ENCODE data around the gene RBM33.

Gene RBM33

DNA sequence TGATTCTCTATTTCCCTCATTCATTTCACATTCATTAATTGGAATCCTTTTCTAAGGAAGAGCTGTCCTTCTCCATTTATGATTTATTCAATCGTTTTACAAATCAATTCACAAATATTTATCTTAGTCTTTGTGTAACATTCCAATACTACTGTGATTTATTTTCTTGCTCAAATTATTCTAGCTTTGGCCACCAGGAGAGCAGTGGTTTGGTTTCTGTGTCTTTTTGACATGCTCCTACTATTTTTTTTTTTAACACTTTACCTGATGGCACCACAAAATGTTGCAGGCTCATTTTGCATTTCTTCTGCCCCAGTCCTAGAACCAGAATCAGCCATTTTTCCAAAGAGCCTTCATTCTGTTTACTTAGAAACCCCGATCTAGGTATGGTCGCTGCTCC, 13.3 kb upstream of the RBM33 start:
- H3K36me3 ChIP-seq (ENCODE audit: insufficient read depth, low read length) = no peaks in the 10 kb centered on the region
- H3K27ac ChIP-seq (ENCODE audit: low read depth, low read length) = no peak overlapping the region
- H3K9ac ChIP-seq (ENCODE audit: low read length) = no peak overlapping the region
- H3K4me3 ChIP-seq (ENCODE audit: low read depth in 1 of 2, low read length in 2 of 2) = no peak overlapping the region
- peaks cover 4% of the 10 kb centered on the region for H3K9me3 ChIP-seq (ENCODE audit: low read length)
- H3K27me3 ChIP-seq (ENCODE audit: control insufficient read depth in 1 of 2, insufficient read depth in 2 of 2, low read length in 2 of 2) = no peaks in the 10 kb centered on the region
- H3K4me1 ChIP-seq (ENCODE audit: insufficient read depth, low read length) = no peaks in the 10 kb centered on the region

DNA sequence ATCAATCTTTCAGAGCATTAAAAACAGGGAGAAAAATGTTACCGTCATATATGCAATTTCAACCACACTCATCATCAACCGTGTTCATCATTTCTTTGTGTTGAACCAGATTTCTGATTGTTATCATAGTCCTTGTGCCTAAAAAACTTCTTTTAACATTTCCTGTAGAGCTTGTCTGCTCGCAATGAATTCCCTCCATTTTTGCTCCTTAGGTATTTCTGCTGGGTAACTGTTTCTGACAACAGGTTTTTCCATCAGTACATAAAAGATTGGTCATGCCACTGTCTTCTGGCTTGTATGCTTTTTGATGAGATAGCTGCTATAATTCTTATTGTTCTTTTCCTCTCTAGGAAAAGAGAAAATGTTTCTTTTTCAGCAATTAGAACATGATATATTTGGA, 8.6 kb upstream of the RBM33 start:
- Histone ChIP-seq H3K9me3 (ENCODE audit: low read length) (no peaks in the 10 kb centered on the region), H3K9ac (ENCODE audit: low read length) (no peak overlapping the region), H3K4me1 (ENCODE audit: insufficient read depth, low read length) (no peaks in the 10 kb centered on the region), H3K36me3 (ENCODE audit: insufficient read depth, low read length) (no peaks in the 10 kb centered on the region), H3K27me3 (ENCODE audit: control insufficient read depth in 1 of 2, insufficient read depth in 2 of 2, low read length in 2 of 2) (no peaks in the 10 kb centered on the region), H3K27ac (ENCODE audit: low read depth, low read length) (no peak overlapping the region), H3K4me3 (ENCODE audit: low read depth in 1 of 2, low read length in 2 of 2) (no peak overlapping the region)

DNA sequence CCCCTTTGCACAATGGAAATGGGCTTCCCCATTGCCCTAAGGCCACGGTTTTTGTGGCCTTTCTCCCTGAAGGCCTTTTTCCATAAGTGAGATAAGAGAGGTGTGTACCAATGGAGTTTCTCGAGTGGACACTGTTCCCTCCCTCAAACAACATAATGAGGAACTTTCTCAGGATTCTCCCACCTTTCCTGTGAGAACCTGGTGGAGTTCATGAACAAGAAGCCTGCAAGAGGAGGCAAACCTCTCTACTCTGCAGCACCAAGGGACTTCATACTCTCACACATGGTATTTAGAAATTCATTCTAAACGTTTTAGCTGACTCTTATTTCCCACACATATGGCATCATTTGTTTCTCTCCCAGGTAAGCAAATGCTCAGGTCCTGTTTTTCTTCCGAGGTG, 7.3 kb upstream of the RBM33 start:
- Histone ChIP-seq H3K9me3 (ENCODE audit: low read length) (no peaks in the 10 kb centered on the region), H3K36me3 (ENCODE audit: insufficient read depth, low read length) (no peaks in the 10 kb centered on the region), H3K4me1 (ENCODE audit: insufficient read depth, low read length) (no peaks in the 10 kb centered on the region), H3K4me3 (ENCODE audit: low read depth in 1 of 2, low read length in 2 of 2) (no peak overlapping the region), H3K9ac (ENCODE audit: low read length) (no peak overlapping the region), H3K27me3 (ENCODE audit: control insufficient read depth in 1 of 2, insufficient read depth in 2 of 2, low read length in 2 of 2) (no peaks in the 10 kb centered on the region), H3K27ac (ENCODE audit: low read depth, low read length) (no peak overlapping the region)

DNA sequence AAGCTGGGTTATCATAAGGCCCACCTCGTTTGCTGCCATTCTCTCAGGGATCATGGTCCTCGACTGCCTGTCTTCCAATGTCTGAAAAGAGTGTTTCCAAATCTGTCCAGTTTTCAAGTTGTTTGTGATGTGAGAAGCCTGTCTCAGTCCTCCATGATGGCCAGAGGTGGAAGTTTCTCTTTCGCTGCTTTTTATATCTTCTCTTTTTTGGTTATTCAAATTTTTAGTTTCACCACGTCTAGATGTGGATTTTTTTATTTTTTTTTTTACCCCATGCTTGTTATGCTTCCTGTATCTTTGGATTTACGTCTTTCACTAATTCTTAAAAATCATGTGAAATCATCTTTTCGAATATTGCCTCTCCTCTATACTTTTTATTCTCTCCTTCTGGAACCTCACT, 6.1 kb upstream of the RBM33 start:
- Histone ChIP-seq H3K4me3 (ENCODE audit: low read depth in 1 of 2, low read length in 2 of 2) (no peak overlapping the region), H3K4me1 (ENCODE audit: insufficient read depth, low read length) (peaks cover 2% of the 10 kb centered on the region), H3K27ac (ENCODE audit: low read depth, low read length) (no peak overlapping the region), H3K27me3 (ENCODE audit: control insufficient read depth in 1 of 2, insufficient read depth in 2 of 2, low read length in 2 of 2) (no peaks in the 10 kb centered on the region), H3K9ac (ENCODE audit: low read length) (no peak overlapping the region), H3K36me3 (ENCODE audit: insufficient read depth, low read length) (no peaks in the 10 kb centered on the region), H3K9me3 (ENCODE audit: low read length) (no peaks in the 10 kb centered on the region)

DNA sequence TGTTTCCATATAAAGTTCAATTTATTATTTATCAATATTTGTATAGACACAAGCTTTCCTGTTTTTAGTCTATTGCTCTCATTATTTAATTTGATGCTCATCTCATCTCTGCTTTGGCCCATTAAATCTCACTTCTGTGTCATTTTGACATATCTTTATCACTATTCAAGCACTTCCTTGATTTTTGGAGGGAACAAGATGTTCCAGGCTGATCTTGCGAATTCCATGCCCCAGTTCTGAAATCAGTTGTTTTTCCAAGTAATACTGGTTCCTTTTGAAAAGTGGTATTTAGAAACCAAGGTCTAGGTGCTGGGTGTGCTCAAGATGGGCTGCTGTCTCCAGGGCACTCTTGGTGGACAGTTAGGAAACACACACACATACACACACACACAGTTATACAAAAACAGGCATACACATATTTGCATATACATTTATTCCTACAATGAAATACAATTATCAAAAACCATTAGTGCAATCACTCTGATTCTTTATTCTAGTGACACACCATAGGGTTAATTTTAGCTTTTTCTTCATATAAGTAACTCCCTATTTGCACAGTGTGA, 4.4 kb upstream of the RBM33 start:
- peaks cover 4% of the 10 kb centered on the region for H3K4me1 ChIP-seq (ENCODE audit: insufficient read depth, low read length)
- no peaks in the 10 kb centered on the region for H3K9me3 ChIP-seq (ENCODE audit: low read length)
- H3K36me3 ChIP-seq (ENCODE audit: insufficient read depth, low read length) = no peaks in the 10 kb centered on the region
- H3K27me3 ChIP-seq (ENCODE audit: control insufficient read depth in 1 of 2, insufficient read depth in 2 of 2, low read length in 2 of 2) = no peaks in the 10 kb centered on the region
- H3K27ac ChIP-seq (ENCODE audit: low read depth, low read length) = no peak overlapping the region
- no peak overlapping the region for H3K4me3 ChIP-seq (ENCODE audit: low read depth in 1 of 2, low read length in 2 of 2)
- no peak overlapping the region for H3K9ac ChIP-seq (ENCODE audit: low read length)

DNA sequence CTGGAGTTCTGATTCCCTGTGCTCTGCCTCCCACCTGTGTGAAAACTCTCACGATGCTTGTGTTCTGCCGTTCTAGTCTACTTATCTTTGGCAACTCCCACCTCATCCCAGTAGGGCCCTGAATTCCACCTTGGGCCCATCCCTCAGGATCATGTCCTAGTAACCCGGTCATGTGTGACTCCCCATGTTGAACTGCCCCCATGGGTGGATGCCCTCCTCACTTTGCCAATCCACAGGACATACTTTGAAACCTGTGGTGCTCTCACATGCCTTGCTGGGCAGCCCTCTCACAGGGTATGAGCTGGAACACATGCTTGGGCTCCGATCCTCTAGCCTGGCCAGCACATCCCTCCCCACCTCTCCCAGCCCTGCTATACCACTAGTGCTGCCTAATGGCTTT, 3.8 kb upstream of the RBM33 start:
- H3K27me3 ChIP-seq (ENCODE audit: control insufficient read depth in 1 of 2, insufficient read depth in 2 of 2, low read length in 2 of 2) = no peaks in the 10 kb centered on the region
- no peaks in the 10 kb centered on the region for H3K36me3 ChIP-seq (ENCODE audit: insufficient read depth, low read length)
- no peaks in the 10 kb centered on the region for H3K9me3 ChIP-seq (ENCODE audit: low read length)
- H3K9ac ChIP-seq (ENCODE audit: low read length) = no peak overlapping the region
- H3K4me3 ChIP-seq (ENCODE audit: low read depth in 1 of 2, low read length in 2 of 2) = no peak overlapping the region
- no peak overlapping the region for H3K27ac ChIP-seq (ENCODE audit: low read depth, low read length)
- peaks cover 6% of the 10 kb centered on the region for H3K4me1 ChIP-seq (ENCODE audit: insufficient read depth, low read length)

- Histone ChIP-seq H3K36me3 (ENCODE audit: insufficient read depth, low read length) (peaks cover 7% of the 10 kb centered on the region), H3K4me1 (ENCODE audit: insufficient read depth, low read length) (peaks cover 18% of the 10 kb centered on the region), H3K9ac (ENCODE audit: low read length) (peak overlapping the region; percentile 89), H3K4me3 (ENCODE audit: low read depth in 1 of 2, low read length in 2 of 2) (peak overlapping the region; percentile 88 to 95), H3K9me3 (ENCODE audit: low read length) (peaks cover 7% of the 10 kb centered on the region), H3K27ac (ENCODE audit: low read depth, low read length) (peak overlapping the region; percentile 91), H3K27me3 (ENCODE audit: control insufficient read depth in 1 of 2, insufficient read depth in 2 of 2, low read length in 2 of 2) (no peaks in the 10 kb centered on the region)
Measured at GRCh38 chr7:155643804-155644177, 670 bp upstream of the RBM33 start.

GRCh38 chr7:155644971-155645509, 579 bp downstream of the RBM33 start:
- peaks cover 18% of the 10 kb centered on the region for H3K4me1 ChIP-seq (ENCODE audit: insufficient read depth, low read length)
- peaks cover 7% of the 10 kb centered on the region for H3K36me3 ChIP-seq (ENCODE audit: insufficient read depth, low read length)
- no peaks in the 10 kb centered on the region for H3K27me3 ChIP-seq (ENCODE audit: control insufficient read depth in 1 of 2, insufficient read depth in 2 of 2, low read length in 2 of 2)
- H3K4me3 ChIP-seq (ENCODE audit: low read depth in 1 of 2, low read length in 2 of 2) = peak overlapping the region; percentile 88 to 95
- peaks cover 7% of the 10 kb centered on the region for H3K9me3 ChIP-seq (ENCODE audit: low read length)
- H3K27ac ChIP-seq (ENCODE audit: low read depth, low read length) = peak overlapping the region; percentile 91
- H3K9ac ChIP-seq (ENCODE audit: low read length) = peak overlapping the region; percentile 89

GRCh38 chr7:155645662-155646061, 1.2 kb downstream of the RBM33 start:
- Histone ChIP-seq H3K4me1 (ENCODE audit: insufficient read depth, low read length) (peaks cover 18% of the 10 kb centered on the region), H3K4me3 (ENCODE audit: low read depth in 1 of 2, low read length in 2 of 2) (peak overlapping the region in 1 of 2 donors; percentile 95), H3K27ac (ENCODE audit: low read depth, low read length) (no peak overlapping the region), H3K36me3 (ENCODE audit: insufficient read depth, low read length) (peaks cover 7% of the 10 kb centered on the region), H3K9me3 (ENCODE audit: low read length) (peaks cover 7% of the 10 kb centered on the region), H3K9ac (ENCODE audit: low read length) (peak overlapping the region; percentile 89), H3K27me3 (ENCODE audit: control insufficient read depth in 1 of 2, insufficient read depth in 2 of 2, low read length in 2 of 2) (no peaks in the 10 kb centered on the region)

DNA sequence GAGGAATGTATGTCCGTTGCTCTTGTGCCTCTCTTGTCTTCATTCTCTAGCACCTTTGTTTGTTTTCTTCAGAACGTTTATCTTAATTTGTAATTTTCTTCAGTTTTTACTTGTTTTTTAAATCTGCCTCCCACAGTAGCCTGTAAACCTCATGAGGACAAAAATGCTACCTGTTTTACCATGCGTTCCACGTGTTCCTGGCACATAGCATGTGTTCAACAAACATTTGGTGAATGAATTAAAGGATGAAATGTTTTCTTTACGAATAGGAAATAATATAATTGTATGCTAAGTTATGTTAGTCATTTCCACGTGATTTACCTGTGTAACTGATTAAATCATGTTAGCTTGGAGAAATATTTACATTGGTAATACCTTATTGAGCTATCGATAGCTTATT, 2.2 kb downstream of the RBM33 start:
- peak overlapping the region; percentile 17 to 18 for H3K4me3 ChIP-seq (ENCODE audit: low read depth in 1 of 2, low read length in 2 of 2)

DNA sequence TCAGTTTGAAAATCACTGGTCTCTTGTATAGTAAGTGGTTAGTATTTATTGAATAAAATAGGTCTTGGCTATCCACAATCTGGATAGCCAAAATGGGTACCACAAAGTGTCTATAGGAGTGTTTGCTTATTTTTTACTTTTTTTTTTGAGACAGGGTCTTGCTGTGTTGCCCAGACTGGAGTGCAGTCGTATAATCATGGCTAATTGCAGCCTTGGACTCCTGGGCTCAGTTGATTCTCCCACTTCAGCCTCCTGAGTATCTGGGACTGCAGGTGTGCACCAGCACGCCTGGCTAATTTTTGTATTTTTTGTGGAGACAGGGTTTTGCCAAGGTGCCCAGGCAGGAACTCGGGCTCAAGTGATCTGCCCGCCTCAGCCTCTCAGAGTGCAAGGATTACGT, 2.8 kb downstream of the RBM33 start:
- peaks cover 7% of the 10 kb centered on the region for H3K9me3 ChIP-seq (ENCODE audit: low read length)
- peaks cover 25% of the 10 kb centered on the region for H3K4me1 ChIP-seq (ENCODE audit: insufficient read depth, low read length)
- peaks cover 7% of the 10 kb centered on the region for H3K36me3 ChIP-seq (ENCODE audit: insufficient read depth, low read length)

More for the DNA sequence above, 2.2 kb downstream of the RBM33 start:
- Histone ChIP-seq H3K9ac (ENCODE audit: low read length) (no peak overlapping the region), H3K36me3 (ENCODE audit: insufficient read depth, low read length) (peaks cover 7% of the 10 kb centered on the region), H3K9me3 (ENCODE audit: low read length) (peaks cover 7% of the 10 kb centered on the region), H3K27me3 (ENCODE audit: control insufficient read depth in 1 of 2, insufficient read depth in 2 of 2, low read length in 2 of 2) (no peaks in the 10 kb centered on the region), H3K4me1 (ENCODE audit: insufficient read depth, low read length) (peaks cover 18% of the 10 kb centered on the region), H3K27ac (ENCODE audit: low read depth, low read length) (no peak overlapping the region)

GRCh38 chr7:155647734-155648133, 3.3 kb downstream of the RBM33 start:
- Histone ChIP-seq H3K27me3 (ENCODE audit: control insufficient read depth in 1 of 2, insufficient read depth in 2 of 2, low read length in 2 of 2) (no peaks in the 10 kb centered on the region), H3K4me3 (ENCODE audit: low read depth in 1 of 2, low read length in 2 of 2) (no peak overlapping the region), H3K9me3 (ENCODE audit: low read length) (peaks cover 7% of the 10 kb centered on the region), H3K4me1 (ENCODE audit: insufficient read depth, low read length) (peaks cover 25% of the 10 kb centered on the region), H3K9ac (ENCODE audit: low read length) (no peak overlapping the region), H3K36me3 (ENCODE audit: insufficient read depth, low read length) (peaks cover 7% of the 10 kb centered on the region), H3K27ac (ENCODE audit: low read depth, low read length) (no peak overlapping the region)

More for the DNA sequence above, 2.8 kb downstream of the RBM33 start:
- Histone ChIP-seq H3K9ac (ENCODE audit: low read length) (no peak overlapping the region), H3K27ac (ENCODE audit: low read depth, low read length) (no peak overlapping the region), H3K27me3 (ENCODE audit: control insufficient read depth in 1 of 2, insufficient read depth in 2 of 2, low read length in 2 of 2) (no peaks in the 10 kb centered on the region), H3K4me3 (ENCODE audit: low read depth in 1 of 2, low read length in 2 of 2) (no peak overlapping the region)

Data from muscle layer of colon (tissue), 2 donors.